ENCODE results near the gene CENPQ. TPM values are rescaled to one million over a fixed set of nuclear protein-coding genes. Genes with fewer than 3 reads are reported as not detected.

The CENPQ gene
- total RNA-seq, 1 donor from 2014 or later, result 6.0 TPM

DNA sequence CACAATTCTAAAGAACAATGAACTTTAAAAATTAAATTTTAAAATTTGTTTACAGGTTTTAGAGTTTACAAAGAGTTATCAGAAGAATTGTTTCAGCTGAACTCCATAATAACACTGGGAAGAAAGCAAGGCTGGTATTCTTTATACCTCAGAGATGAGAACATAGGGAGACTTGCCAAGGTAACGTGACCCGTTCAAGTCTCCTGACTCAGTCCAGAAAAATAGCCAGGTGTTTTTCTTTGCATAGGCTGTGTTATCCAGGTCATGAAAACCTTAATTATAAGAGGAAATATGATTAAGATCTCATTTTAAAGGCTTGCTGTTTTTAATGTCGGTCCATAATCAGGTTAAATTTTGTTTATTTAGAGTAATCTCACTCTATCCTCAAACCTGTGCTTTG, 78.8 kb downstream of the CENPQ start:
- Histone ChIP-seq H3K4me1 (no peaks in the 10 kb centered on the region), H3K27me3 (ENCODE audit: low read depth) (no peaks in the 10 kb centered on the region), H3K4me3 (no peak overlapping the region), H3K36me3 (no peaks in the 10 kb centered on the region), H3K27ac (replicated peaks) (no peak overlapping the region), H3K9me3 (replicated peaks) (no peaks in the 10 kb centered on the region)
- no peak for DNase-seq
- intact Hi-C loops (cut with micrococcal nuclease), result no loop called here
- TF ChIP-seq, protein P1, sequence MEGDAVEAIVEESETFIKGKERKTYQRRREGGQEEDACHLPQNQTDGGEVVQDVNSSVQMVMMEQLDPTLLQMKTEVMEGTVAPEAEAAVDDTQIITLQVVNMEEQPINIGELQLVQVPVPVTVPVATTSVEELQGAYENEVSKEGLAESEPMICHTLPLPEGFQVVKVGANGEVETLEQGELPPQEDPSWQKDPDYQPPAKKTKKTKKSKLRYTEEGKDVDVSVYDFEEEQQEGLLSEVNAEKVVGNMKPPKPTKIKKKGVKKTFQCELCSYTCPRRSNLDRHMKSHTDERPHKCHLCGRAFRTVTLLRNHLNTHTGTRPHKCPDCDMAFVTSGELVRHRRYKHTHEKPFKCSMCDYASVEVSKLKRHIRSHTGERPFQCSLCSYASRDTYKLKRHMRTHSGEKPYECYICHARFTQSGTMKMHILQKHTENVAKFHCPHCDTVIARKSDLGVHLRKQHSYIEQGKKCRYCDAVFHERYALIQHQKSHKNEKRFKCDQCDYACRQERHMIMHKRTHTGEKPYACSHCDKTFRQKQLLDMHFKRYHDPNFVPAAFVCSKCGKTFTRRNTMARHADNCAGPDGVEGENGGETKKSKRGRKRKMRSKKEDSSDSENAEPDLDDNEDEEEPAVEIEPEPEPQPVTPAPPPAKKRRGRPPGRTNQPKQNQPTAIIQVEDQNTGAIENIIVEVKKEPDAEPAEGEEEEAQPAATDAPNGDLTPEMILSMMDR (IDR thresholded peaks at IDR 0.05; ENCODE audit: borderline replicate concordance), result no peak

Other genes starting within 250 kb of the CENPQ start
- 38.3 TPM for gene MMUT, start 117 bp upstream of the CENPQ start, total RNA-seq
- not detected for gene GLYATL3, start 36.6 kb downstream of the CENPQ start, total RNA-seq
- gene C6orf141, start 87.3 kb downstream of the CENPQ start, total RNA-seq, result 0.41 TPM
- gene RHAG, start 173.5 kb downstream of the CENPQ start, total RNA-seq, result 0.44 TPM

All from left ventricle myocardium inferior (tissue), 1 donor.